ENCODE measurements around the gene ZBTB24.
A peak's percentile ranks its signal among the peaks of the same experiment; 100 is the strongest.

Gene ZBTB24

DNA sequence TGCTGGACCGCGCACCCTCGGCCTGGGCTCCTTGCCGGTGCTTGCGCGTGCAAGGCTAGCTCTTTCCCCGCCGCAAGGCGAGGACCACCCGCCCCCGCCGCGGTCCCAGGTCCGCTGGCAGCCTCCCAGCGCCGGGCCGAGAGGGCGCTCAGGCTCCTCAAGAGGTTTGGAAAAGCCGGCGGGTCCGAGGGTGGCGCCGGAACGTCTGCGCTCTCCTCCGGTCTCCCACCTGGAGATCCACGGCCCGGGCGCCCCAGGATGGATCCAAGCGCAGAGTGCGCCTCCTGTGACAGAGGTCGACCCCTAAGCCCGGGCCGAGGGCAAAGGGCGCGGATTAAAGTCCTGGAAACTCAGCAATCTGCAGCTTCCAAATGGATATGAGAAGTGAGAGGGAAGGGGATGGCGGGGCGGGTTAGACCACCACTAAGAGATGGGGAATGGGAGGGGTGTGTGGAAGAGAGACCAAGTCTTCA is 26.9 kb downstream of the ZBTB24 start:
- H3K27me3 Mint-ChIP-seq: no peaks in the 10 kb centered on the region
- intact Hi-C loops (cut with micrococcal nuclease): no loop called here
- no peaks in the 10 kb centered on the region for H3K9me3 Mint-ChIP-seq
- H3K4me3 Mint-ChIP-seq: peak overlapping the region; percentile 96
- peak overlapping the region; percentile 95 for H3K27ac Mint-ChIP-seq
- H3K36me3 Mint-ChIP-seq (ENCODE audit: low read depth): peaks cover 48% of the 10 kb centered on the region
- peaks cover 72% of the 10 kb centered on the region for H3K4me1 Mint-ChIP-seq (ENCODE audit: low read depth)

- Mint-ChIP-seq H3K9me3 (no peaks in the 10 kb centered on the region), H3K27me3 (no peaks in the 10 kb centered on the region), H3K27ac (peak within 1 kb of the TSS; percentile 95), H3K4me1 (ENCODE audit: low read depth) (peaks cover 72% of the 10 kb centered on the region), H3K36me3 (ENCODE audit: low read depth) (peaks cover 50% of the 10 kb centered on the region), H3K4me3 (peak within 1 kb of the TSS; percentile 96)
- intact Hi-C loops (cut with micrococcal nuclease): loop anchor here (2.0 kb wide), 2 partner anchors 15 to 27 kb away; partner anchors contain the start of genes PPIL6, SMPD2 and ZBTB24
Measured at GRCh38 chr6:109455437-109456110, 27.4 kb downstream of the ZBTB24 start, which contains the start of gene MICAL1. Gene MICAL1 (minus strand): TSS chr6:109455772. CDS start chr6:109454196, 1,576 bp downstream.

GRCh38 chr6:109454496-109455436 is 28.3 kb downstream of the ZBTB24 start:
- no peaks in the 10 kb centered on the region for H3K9me3 Mint-ChIP-seq
- H3K4me3 Mint-ChIP-seq: peak overlapping the region; percentile 96

DNA sequence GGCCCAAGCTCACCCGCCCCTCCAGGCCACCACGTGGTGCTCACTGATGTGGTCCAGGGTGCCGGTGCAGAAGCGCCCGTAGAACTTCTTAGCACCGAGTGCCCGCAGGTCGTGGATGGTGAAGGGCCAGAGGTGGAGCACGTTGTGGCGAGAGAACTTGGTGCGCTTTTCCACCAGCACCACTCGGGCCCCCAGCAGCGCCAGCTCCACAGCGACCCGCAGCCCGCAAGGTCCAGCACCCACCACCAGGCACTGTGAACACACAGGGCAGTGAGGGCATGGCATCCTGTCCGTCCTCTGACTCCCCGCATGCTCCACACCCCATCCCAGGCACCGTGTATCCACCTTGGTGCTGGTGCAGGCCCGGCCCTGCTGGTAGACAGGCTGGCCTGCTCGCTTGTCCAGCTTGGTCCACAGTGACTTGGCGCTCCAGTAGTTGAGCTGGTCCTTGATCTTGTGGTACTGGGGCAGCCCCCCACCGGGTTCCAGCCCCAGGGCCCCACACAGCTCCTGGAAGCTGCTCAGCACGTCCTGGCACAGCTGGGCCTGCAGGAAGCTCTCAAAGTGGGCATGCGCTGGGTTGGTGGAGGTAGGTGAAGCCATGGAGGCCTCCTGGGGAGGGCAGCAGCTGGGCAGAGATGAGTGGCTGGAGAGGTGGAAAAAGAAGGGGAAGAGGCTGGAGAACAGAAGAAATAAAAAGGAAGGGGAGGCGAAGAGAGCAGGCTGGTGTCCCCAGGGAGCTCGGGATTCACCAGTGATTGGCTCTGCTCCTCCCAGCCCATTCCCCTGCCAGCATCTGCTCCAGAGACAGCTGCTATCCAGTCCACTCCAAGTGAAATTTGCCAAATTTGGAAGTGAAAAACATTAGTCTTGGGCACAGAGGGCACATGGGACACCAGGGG is 29.2 kb downstream of the ZBTB24 start:
- intact Hi-C loops (cut with micrococcal nuclease): loop anchor here (2.0 kb wide), 2 partner anchors 13 to 29 kb away; partner anchors contain the start of genes PPIL6, SMPD2 and ZBTB24
- Mint-ChIP-seq H3K4me1 (ENCODE audit: low read depth) (peaks cover 80% of the 10 kb centered on the region), H3K27ac (peak overlapping the region; percentile 95), H3K9me3 (no peaks in the 10 kb centered on the region), H3K27me3 (no peaks in the 10 kb centered on the region), H3K4me3 (peak overlapping the region; percentile 96), H3K36me3 (ENCODE audit: low read depth) (peaks cover 68% of the 10 kb centered on the region)

More at GRCh38 chr6:109454496-109455436, 28.3 kb downstream of the ZBTB24 start:
- intact Hi-C loops (cut with micrococcal nuclease): loop anchor here (2.0 kb wide), 2 partner anchors 14 to 28 kb away; partner anchors contain the start of genes PPIL6, SMPD2 and ZBTB24
- no peaks in the 10 kb centered on the region for H3K27me3 Mint-ChIP-seq
- peak overlapping the region; percentile 95 for H3K27ac Mint-ChIP-seq
- peaks cover 58% of the 10 kb centered on the region for H3K36me3 Mint-ChIP-seq (ENCODE audit: low read depth)
- H3K4me1 Mint-ChIP-seq (ENCODE audit: low read depth): peaks cover 79% of the 10 kb centered on the region

GRCh38 chr6:109453156-109453555 is 29.9 kb downstream of the ZBTB24 start:
- Mint-ChIP-seq H3K27ac (no peak overlapping the region), H3K4me1 (ENCODE audit: low read depth) (peaks cover 80% of the 10 kb centered on the region), H3K27me3 (no peaks in the 10 kb centered on the region), H3K36me3 (ENCODE audit: low read depth) (peaks cover 75% of the 10 kb centered on the region), H3K4me3 (no peak overlapping the region), H3K9me3 (no peaks in the 10 kb centered on the region)
- intact Hi-C loops (cut with micrococcal nuclease): no loop called here

GRCh38 chr6:109452181-109452580 is 30.8 kb downstream of the ZBTB24 start:
- H3K36me3 Mint-ChIP-seq (ENCODE audit: low read depth): peaks cover 84% of the 10 kb centered on the region
- no peaks in the 10 kb centered on the region for H3K9me3 Mint-ChIP-seq
- H3K27me3 Mint-ChIP-seq: no peaks in the 10 kb centered on the region
- intact Hi-C loops (cut with micrococcal nuclease): no loop called here
- H3K4me3 Mint-ChIP-seq: no peak overlapping the region
- no peak overlapping the region for H3K27ac Mint-ChIP-seq
- peaks cover 81% of the 10 kb centered on the region for H3K4me1 Mint-ChIP-seq (ENCODE audit: low read depth)

- intact Hi-C loops (cut with micrococcal nuclease): no loop called here
- Mint-ChIP-seq H3K36me3 (ENCODE audit: low read depth) (peaks cover 92% of the 10 kb centered on the region), H3K27ac (no peak overlapping the region), H3K9me3 (no peaks in the 10 kb centered on the region), H3K27me3 (no peaks in the 10 kb centered on the region), H3K4me3 (no peak overlapping the region), H3K4me1 (ENCODE audit: low read depth) (peaks cover 81% of the 10 kb centered on the region)
Measured at GRCh38 chr6:109451376-109451775, 31.6 kb downstream of the ZBTB24 start.

- peaks cover 98% of the 10 kb centered on the region for H3K36me3 Mint-ChIP-seq (ENCODE audit: low read depth)
- peaks cover 83% of the 10 kb centered on the region for H3K4me1 Mint-ChIP-seq (ENCODE audit: low read depth)
- H3K27ac Mint-ChIP-seq: no peak overlapping the region
- no peaks in the 10 kb centered on the region for H3K9me3 Mint-ChIP-seq
- H3K27me3 Mint-ChIP-seq: no peaks in the 10 kb centered on the region
- H3K4me3 Mint-ChIP-seq: no peak overlapping the region
- intact Hi-C loops (cut with micrococcal nuclease): no loop called here
Measured at GRCh38 chr6:109450801-109451200, 32.2 kb downstream of the ZBTB24 start.

DNA sequence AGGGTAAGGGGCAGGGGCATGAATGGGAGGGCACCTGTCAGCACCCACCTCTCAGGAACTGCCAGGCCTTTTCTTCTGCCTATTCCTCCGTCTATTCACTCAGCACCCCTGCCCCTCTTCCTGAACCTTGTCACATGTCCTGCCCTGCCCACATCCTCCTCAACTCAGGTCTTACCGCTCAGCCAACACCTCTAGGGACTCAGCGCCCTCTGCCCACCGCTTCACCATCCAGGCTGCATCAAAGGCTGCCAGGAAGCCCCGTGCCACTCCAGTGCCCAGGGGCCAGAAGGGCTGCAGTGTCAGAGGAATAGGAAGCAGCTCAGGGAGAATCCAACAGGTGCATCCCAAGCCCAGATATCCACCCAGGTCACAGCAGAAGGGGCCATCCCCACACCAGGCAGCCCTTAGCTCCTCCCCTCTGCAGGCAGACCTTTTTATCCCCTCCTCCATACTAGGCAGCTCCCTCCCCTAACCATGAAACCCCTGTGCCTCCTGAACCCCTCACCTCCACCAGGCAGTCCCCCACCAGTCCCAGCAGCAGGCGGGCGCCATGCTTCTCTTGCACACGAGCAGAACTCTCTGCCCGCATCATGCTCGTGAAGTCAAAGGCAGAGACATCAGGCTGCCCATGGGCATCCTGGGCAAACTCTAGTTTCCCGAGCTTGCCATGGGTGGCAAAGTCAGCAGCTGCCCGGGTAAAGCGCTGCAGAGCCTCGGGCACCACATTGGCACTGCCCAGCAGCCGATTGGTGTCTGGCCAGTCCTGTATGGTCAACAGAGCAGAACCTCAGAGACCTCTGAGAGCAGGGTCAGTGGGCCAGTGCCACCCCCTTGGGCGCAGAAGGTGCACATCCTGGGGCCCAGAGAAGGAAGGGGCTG is 33.0 kb downstream of the ZBTB24 start:
- Mint-ChIP-seq H3K27ac (peak overlapping the region; percentile 20), H3K9me3 (no peaks in the 10 kb centered on the region), H3K27me3 (no peaks in the 10 kb centered on the region), H3K4me1 (ENCODE audit: low read depth) (peaks cover 86% of the 10 kb centered on the region), H3K36me3 (ENCODE audit: low read depth) (peaks cover 100% of the 10 kb centered on the region), H3K4me3 (no peak overlapping the region)
- intact Hi-C loops (cut with micrococcal nuclease): no loop called here

- Mint-ChIP-seq H3K4me3 (no peak overlapping the region), H3K36me3 (ENCODE audit: low read depth) (peaks cover 100% of the 10 kb centered on the region), H3K4me1 (ENCODE audit: low read depth) (peaks cover 87% of the 10 kb centered on the region), H3K9me3 (no peaks in the 10 kb centered on the region), H3K27ac (no peak overlapping the region), H3K27me3 (no peaks in the 10 kb centered on the region)
- intact Hi-C loops (cut with micrococcal nuclease): no loop called here
Measured at GRCh38 chr6:109449064-109449794, 33.8 kb downstream of the ZBTB24 start.

DNA sequence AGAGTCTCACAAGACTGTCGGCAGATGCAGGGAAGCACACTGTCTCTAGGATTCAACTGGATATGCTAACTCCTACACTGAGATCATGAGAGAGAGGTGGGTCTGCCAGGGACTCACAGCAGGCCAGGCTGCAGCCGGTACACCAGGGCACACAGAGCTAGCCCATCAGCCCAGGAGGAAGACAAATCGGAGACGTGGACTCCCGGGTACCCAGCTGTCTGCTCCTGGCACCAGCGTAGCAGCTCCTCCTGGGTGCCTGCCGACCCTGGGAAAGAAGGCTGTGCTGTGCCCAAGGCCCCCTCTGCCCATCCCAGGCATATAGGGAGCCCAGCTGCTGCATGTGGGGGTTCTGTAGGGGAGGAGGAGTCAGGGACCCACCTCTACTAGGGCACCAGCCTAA is 34.4 kb downstream of the ZBTB24 start:
- peak overlapping the region; percentile 85 for H3K27ac Mint-ChIP-seq
- H3K36me3 Mint-ChIP-seq (ENCODE audit: low read depth): peaks cover 100% of the 10 kb centered on the region
- peaks cover 87% of the 10 kb centered on the region for H3K4me1 Mint-ChIP-seq (ENCODE audit: low read depth)
- H3K9me3 Mint-ChIP-seq: no peaks in the 10 kb centered on the region
- intact Hi-C loops (cut with micrococcal nuclease): no loop called here
- no peaks in the 10 kb centered on the region for H3K27me3 Mint-ChIP-seq
- no peak overlapping the region for H3K4me3 Mint-ChIP-seq

All from dendritic cell treated with granulocyte-macrophage colony-stimulating factor and Interleukin-4, amounts not matched to agents 40 ng/mL and 50 ng/mL, for 4 days (primary cell).